Motor neuron (in vitro differentiated cells): Measurements from ENCODE around the gene ELMOD1. TPM values are rescaled to one million over a fixed set of nuclear protein-coding genes. Genes with fewer than 3 reads are reported as not detected.
A peak's percentile ranks its signal among the peaks of the same experiment; 100 is the strongest.

Experiments
- ATAC-seq, 8 experiments: fragments of 200-7000 bp; cut with Tn5 transposase; replicated peaks in 6 of 8; 2 replicates each; pipeline ENCODE4 v1.8.0; 2021; ENCODE audit warnings: mild to moderate bottlenecking in 8 of 8, moderate library complexity in 8 of 8
- H3K27ac ChIP-seq, 2 donors: fragments of 250-450 bp; sonication (Bioruptor Pico); 2 replicates each; pipeline ENCODE4 v1.9.0; 2021; ENCODE audit warnings: antibody characterized with exemption in 2 of 2, mild to moderate bottlenecking in 2 of 2, moderate library complexity in 1 of 2
- H3K4me1 ChIP-seq, 2 donors: fragments of 250-450 bp; sonication (Bioruptor Pico); replicated peaks in 1 of 2; 2 replicates each; pipeline ENCODE4 v1.6.1; 2021; ENCODE audit warnings: antibody characterized with exemption in 2 of 2, mild to moderate bottlenecking in 2 of 2, moderate library complexity in 1 of 2
- H3K4me3 ChIP-seq, 5 donors: fragments of 250-450 bp; sonication (Bioruptor Pico); 2 replicates each; pipeline ENCODE4 v1.9.0; 2021; ENCODE audit warnings: antibody characterized with exemption in 5 of 5, mild to moderate bottlenecking in 5 of 5, moderate library complexity in 4 of 5
- WGBS, 10 experiments: fragments of 450-650 bp; shearing (Covaris generic); methylation state at CpG; one replicate each; pipeline ENCODE4 v1.0.0; 2022; 5-methylcytosine and 5-hydroxymethylcytosine counted together
- in situ Hi-C, 9 experiments: fragments of 400-800 bp; cut with MboI; loops; one replicate each; pipeline ENCODE4 v1.15.0; 2021; ENCODE audit warnings: low sequenced_read_pairs in 9 of 9, low pct_unique_long_range_greater_than_20kb in 2 of 9; ENCODE audit not compliant: unreplicated experiment in 9 of 9
- total RNA-seq, 8 experiments: library from RNA; unstranded; fragments of 300-600 nt; gene quantifications; 2 replicates each; pipeline versions ENCODE4 v1.2.3 to v1.2.4, GENCODE V29; 2022

ELMOD1 gene
- total RNA-seq, 8 experiments from 2014 or later, result 4.9 to 75.7 (median 34.9) TPM

DNA sequence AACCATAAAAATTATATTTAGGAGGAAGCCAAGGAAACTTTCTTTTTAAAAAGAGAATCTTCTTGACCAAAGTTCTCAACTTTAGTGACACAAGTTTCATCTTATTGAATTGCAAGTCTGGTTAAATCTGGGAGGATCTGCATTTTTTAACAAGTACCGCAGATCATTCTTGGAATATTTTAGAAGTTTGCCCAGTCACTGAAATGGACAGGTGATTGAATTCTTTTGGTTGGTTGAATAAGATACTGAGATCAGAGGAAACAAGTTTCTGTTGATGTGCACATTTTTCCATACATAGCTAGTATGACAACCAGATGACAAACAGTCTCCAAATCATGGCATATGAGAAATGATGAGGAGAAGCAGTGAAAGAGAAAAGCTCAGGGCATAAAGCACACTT lies 70.7 kb downstream of the ELMOD1 start:
- Histone ChIP-seq H3K4me1 (no peaks in the 10 kb centered on the region), H3K4me3 (no peak overlapping the region), H3K27ac (no peak overlapping the region)
- in situ Hi-C loops, result no loop called here
- 86 to 100% (median 100%) methylated on average over 1 of the region's 1 CpG; no CpG with 5 or more reads in 2 of the 10 experiments for WGBS, 10 experiments
- ATAC-seq, result no peak

DNA sequence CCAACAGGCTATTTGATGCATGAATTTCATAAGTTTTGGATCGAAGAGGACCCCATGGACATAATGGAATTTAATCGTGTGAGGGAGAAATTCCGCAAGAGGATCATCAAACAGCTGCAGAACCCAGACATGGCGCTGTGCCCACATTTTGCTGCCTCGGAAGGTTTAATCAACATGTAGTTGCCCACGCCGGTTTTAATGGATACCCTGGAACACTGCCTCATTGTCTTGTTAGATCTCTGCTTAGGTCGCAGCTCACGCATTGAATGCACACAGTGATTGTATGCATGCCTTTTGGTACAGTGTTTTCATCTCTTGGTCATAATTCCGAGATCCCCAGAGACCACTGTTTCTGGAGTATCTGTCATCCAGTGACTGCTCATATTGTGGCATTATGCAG lies 74.1 kb downstream of the ELMOD1 start:
- WGBS, 10 experiments, result 40 to 90% (median 83%) methylated on average over 3 to 10 of the region's 10 CpGs; no CpG with 5 or more reads in 2 of the 10 experiments
- Histone ChIP-seq H3K27ac (no peak overlapping the region), H3K4me3 (no peak overlapping the region), H3K4me1 (peaks cover 8 to 13% of the 10 kb centered on the region in 2 donors)
- peak in 5 of 8 experiments; percentile 39 to 74 (median 47) for ATAC-seq
- in situ Hi-C loops, result no loop called here

DNA sequence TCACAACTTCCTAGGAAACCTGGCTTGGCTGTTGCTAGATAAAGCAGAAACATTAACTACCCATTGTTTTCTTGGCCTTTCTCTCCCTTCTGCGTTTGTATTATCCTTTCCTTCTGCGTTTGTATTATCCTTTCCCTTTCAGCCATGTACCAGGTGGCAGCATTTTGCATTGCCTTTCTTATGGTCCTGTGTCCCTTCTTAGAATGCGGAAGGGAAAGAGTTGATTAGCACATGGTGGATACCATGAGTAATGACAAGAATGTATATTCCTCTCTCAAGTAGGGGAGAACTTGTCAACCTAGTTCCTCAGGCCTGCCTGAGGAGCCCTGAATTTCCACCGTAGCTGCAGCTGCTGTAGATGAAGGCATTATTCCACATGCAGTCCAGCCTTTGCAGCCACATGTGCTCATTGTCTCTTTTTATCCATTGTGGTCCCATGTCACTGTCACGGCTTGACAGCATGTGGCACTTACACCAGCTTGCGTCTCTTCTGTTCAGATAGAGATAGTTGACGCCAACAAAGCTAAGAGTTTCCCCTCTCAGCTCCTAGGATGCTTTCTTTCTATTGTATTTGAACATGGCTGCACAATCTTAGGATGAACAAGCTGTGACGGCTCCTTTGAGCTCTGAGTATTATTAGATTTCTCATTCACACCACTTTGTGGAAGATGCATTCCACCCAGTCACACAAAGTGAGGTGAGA lies 76.1 kb downstream of the ELMOD1 start:
- peak in 4 of 8 experiments; percentile 30 to 43 (median 36) for ATAC-seq
- WGBS, 10 experiments, result 21 to 57% (median 37%) methylated on average over 3 to 8 of the region's 8 CpGs; no CpG with 5 or more reads in 1 of the 10 experiments
- H3K27ac ChIP-seq, result no peak overlapping the region
- H3K4me1 ChIP-seq, result peaks cover 8 to 13% of the 10 kb centered on the region in 2 donors
- in situ Hi-C loops, result no loop called here
- H3K4me3 ChIP-seq, result no peak overlapping the region

DNA sequence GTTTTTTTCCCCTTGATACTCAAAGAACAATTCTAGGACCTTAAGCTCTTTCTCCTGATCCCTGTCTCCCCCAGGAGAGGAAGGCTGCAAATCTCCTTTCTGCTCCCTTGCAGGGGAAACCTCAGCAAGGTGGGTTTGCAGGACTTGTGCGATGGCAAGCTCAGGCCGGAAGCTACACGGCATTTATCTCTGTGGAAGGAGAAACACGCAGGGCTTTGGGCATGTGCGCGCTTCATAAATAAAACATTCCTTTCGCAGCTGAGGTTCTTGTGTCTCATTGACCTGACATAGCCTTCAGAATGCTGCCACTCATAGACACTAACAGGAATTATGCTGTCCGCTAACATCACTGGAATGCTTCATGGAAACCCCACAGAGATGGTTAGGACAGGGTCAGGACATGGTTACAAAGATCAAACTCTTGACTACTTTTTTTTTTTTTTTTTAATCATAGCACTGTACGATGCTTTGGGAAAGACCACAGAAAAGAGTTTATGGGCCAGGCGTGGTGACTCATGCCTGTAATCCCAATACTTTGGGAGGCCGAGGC lies 78.3 kb downstream of the ELMOD1 start:
- 51 to 100% (median 95%) methylated on average over 1 to 11 of the region's 11 CpGs; no CpG with 5 or more reads in 1 of the 10 experiments for WGBS, 10 experiments
- ATAC-seq, result no peak
- in situ Hi-C loops, result no loop called here
- Histone ChIP-seq H3K4me1 (peaks cover 8 to 13% of the 10 kb centered on the region in 2 donors), H3K4me3 (no peak overlapping the region), H3K27ac (no peak overlapping the region)

DNA sequence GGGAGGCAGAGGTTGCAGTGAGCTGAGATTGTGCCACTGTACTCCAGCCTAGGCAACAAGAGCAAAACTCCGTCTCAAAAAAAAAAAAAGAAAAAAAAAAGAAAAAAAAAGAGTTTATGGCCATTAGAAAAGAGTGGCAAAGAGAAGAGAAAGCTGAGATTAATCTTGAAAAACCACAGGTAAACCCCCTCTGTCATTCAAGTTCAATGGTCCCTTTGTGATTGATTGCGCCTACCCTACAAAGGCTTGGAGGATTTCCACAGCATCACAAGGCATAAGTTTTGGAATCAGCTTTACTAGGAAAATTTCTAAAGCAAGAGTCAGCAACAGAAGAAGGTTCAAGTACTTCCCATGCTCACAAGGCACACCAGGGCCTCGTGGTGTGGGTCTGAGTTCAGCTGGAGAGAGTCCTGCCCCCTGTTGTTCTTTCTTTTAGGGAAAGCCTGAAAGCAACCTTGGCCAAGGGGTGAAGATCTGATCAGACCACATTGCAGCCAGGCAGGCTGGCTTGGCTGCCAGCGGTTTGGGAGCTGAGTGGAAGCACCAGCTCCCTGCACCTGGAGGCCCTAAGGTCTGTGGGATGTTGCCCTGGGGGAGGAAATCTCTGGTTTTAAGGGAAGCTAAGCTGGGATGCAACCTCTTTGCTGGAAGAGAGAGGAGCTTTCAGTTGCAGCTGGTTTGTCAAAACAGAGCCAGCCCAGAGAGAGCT lies 79.1 kb downstream of the ELMOD1 start:
- WGBS, 10 experiments, result 57 to 96% (median 88%) methylated on average over 2 to 3 of the region's 4 CpGs; no CpG with 5 or more reads in 1 of the 10 experiments
- peak in 1 of 8 experiments; percentile 14 for ATAC-seq
- H3K4me1 ChIP-seq, result peaks cover 8 to 13% of the 10 kb centered on the region in 2 donors
- in situ Hi-C loops, result no loop called here
- no peak overlapping the region for H3K4me3 ChIP-seq
- H3K27ac ChIP-seq, result no peak overlapping the region

DNA sequence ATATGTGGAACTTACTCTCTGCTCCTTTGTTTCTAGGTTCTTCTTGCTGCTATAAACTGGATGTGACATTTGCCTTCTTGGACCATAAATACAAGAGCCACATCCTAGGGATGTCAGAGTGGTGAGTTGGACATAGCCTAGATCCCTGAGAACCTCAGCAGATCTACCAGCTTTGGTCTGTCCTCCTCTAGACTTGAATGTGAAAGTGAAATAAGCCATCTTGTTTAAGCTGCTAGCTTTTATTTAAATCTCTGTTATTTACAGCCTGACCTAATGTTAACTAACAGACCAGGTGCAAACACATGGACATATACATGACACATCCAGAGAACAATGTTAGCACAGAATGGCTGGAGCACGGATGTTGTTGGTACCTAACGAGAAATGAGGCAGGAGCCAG lies 85.0 kb downstream of the ELMOD1 start:
- H3K27ac ChIP-seq, result no peak overlapping the region
- peaks cover 0 to 15% of the 10 kb centered on the region in 2 donors for H3K4me1 ChIP-seq
- in situ Hi-C loops, result loop anchor here in 3 of 9 experiments (25.0 kb wide), 1 partner anchor 89 kb away; the partner anchor contains the start of gene ELMOD1 (in 3 of the 3)
- no peak for ATAC-seq
- H3K4me3 ChIP-seq, result no peak overlapping the region
- WGBS, 10 experiments, result 48 to 82% methylated on average over 2 of the region's 2 CpGs; no CpG with 5 or more reads in 8 of the 10 experiments

DNA sequence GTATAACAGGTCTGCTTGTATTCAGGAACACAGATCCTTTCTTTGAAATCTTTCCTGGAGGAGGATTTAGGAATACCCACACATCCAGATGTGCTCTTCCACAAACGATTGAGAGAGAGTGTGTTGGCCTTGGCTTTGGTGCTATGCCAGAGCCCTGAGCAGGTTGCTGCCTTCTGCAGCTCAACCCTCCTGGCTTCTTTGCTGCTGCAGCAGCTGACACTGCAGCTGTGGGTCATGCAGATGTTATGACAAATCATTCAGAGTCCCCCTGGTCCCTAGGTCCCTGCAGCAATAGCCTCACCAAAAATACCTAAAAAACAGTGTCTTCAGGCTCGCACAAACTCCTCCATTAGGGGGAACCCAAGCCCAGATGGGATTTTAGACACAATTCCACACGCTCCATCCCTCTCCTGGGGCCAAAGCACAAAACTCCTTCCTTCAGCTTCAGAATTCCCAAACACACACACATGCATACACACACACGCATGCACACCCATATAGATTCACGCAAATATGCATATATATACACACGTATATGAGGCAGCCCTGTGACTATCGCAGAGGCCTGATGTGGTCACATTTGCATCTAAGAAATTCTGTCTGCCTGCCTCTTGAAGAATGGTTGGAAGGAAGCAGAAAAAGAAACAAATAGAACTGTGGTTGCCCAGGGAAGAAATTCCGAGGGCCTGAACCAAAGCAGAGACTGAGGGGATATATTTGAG lies 85.5 kb downstream of the ELMOD1 start:
- Histone ChIP-seq H3K4me1 (peaks cover 0 to 15% of the 10 kb centered on the region in 2 donors), H3K27ac (no peak overlapping the region), H3K4me3 (no peak overlapping the region)
- peak in 3 of 8 experiments; percentile 12 to 53 (median 38) for ATAC-seq
- in situ Hi-C loops, result loop anchor here in 3 of 9 experiments (25.0 kb wide), 1 partner anchor 89 kb away; the partner anchor contains the start of gene ELMOD1 (in 3 of the 3)
- 0 to 94% (median 63%) methylated on average over 1 to 7 of the region's 8 CpGs; no CpG with 5 or more reads in 2 of the 10 experiments for WGBS, 10 experiments

DNA sequence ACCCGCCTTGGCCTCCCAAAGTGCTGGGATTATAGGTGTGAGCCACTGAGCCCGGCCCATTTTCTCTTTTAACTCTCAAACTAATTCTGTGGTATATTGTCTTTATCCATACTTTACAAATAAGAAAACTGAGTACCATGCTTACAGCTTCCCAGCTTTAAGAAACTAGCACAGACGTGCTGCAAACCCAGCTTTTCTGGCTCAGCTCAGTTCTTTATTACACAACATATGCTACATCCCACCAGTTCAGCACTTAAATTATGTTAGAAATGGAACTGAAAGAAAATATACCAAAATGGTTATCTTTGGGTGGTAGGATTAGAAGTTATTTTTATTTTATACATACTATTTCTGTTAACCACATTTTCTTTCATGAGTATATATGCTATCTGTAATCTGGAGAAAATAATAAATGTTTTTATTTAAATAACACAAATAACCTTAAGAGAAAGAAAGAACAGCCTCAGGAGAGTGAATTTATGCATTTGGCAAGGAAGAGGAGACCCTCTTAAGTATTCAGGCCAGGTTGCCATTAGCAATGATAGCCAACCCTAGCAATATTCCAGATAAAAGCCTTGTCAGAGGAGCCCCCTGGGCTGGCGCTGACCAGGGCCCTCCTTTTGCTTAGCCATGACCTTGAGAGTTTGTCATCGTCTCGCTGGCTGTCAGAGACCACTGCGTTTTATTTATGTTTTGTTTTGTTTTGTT lies 87.1 kb downstream of the ELMOD1 start:
- 23 to 82% (median 59%) methylated on average over 3 to 7 of the region's 7 CpGs; no CpG with 5 or more reads in 2 of the 10 experiments for WGBS, 10 experiments
- no peak overlapping the region for H3K4me3 ChIP-seq
- in situ Hi-C loops, result loop anchor here in 3 of 9 experiments (25.0 kb wide), 1 partner anchor 91 kb away; the partner anchor contains the start of gene ELMOD1 (in 3 of the 3)
- peaks cover 0 to 15% of the 10 kb centered on the region in 2 donors for H3K4me1 ChIP-seq
- peak in 5 of 8 experiments; percentile 30 to 78 (median 60) for ATAC-seq
- no peak overlapping the region for H3K27ac ChIP-seq

DNA sequence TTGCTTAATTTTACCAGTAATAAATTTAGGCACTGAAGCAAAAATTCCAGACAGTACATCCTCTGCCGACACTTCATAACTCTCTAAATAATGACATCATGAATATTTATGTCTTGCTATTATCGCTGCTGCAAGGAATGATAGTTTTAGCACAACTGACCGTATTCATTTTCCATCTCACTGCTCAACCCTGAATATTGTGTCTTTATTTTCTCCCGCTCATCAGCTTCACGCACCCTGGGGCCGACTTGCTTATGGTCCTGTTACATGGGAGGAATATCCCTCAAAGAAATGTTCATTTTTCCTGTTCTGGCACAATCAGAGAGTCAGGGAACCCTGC lies 87.7 kb downstream of the ELMOD1 start:
- in situ Hi-C loops, result loop anchor here in 3 of 9 experiments (25.0 kb wide), 1 partner anchor 91 kb away; the partner anchor contains the start of gene ELMOD1 (in 3 of the 3)
- peak in 4 of 8 experiments; percentile 35 to 83 (median 68) for ATAC-seq
- WGBS, 10 experiments, result 46 to 77% (median 61%) methylated on average over 2 to 6 of the region's 6 CpGs; no CpG with 5 or more reads in 1 of the 10 experiments
- no peak overlapping the region for H3K4me3 ChIP-seq
- H3K27ac ChIP-seq, result no peak overlapping the region
- peaks cover 0 to 15% of the 10 kb centered on the region in 2 donors for H3K4me1 ChIP-seq

DNA sequence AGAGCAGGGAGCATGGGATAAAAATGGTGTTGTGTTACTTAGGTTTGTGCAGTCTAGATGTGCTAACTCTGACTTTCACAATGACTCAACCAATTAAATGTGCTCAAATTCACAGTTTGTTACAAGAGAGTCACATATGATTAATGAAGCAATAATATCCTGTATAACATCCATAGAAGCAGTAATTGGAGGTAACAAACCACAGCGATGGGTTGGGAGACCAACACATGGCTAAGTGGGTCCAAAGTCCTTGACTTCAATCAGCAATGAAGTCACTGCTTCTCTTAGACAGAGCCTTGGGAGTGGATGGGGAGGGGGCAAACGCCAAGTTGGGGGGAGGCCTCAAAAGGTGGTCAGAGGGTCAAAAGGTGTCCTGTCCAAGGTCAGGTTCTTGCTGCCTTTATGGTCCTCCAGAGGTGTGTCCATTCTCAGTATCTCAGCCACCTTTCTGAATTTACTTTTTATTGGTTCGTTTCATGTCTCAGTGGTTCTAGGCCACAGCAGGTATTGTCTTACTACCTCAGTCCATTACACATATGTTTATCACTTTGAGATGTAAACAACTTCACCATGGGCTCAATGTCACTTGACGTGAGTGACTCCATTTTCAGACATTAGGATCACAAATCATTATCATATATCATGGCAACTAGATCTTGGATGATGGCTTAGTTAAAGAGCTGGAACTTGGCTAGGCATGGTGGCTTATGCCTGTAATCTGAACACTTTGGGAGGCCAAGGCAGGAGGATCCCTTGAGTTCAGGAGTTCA lies 88.5 kb downstream of the ELMOD1 start:
- in situ Hi-C loops, result loop anchor here in 6 of 9 experiments (10.0 to 25.0 kb wide), 2 partner anchors 92 to 105 kb away; partner anchors contain the start of gene ELMOD1 (in 3 of the 6)
- no peak overlapping the region for H3K4me3 ChIP-seq
- WGBS, 10 experiments, result 38 to 100% (median 82%) methylated on average over 1 to 4 of the region's 4 CpGs; no CpG with 5 or more reads in 4 of the 10 experiments
- H3K4me1 ChIP-seq, result peaks cover 0 to 15% of the 10 kb centered on the region in 2 donors
- peak in 1 of 8 experiments; percentile 11 for ATAC-seq
- H3K27ac ChIP-seq, result no peak overlapping the region

DNA sequence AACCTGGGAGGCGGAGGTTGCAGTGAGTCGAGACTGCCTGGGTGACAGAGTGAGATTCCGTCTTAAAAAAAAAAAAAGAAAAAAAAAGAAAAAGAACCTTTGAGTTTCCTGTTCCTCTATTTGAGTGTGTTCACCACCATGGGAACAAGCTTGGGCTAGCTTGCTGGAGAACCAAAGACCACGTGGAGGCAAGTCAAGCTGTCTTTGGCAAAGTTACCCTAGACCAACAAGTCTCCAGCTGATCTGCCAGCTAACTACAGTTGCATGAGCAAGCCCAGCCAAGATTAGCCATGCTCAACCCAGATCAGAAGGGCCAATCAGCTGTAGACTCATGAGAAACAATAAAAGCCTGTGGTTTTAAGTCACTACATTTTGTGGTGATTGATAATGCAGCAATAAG lies 91.2 kb downstream of the ELMOD1 start:
- Histone ChIP-seq H3K27ac (no peak overlapping the region), H3K4me3 (no peak overlapping the region), H3K4me1 (peaks cover 0 to 15% of the 10 kb centered on the region in 2 donors)
- in situ Hi-C loops, result loop anchor here in 6 of 9 experiments (10.0 to 25.0 kb wide), 2 partner anchors 95 to 107 kb away; partner anchors contain the start of gene ELMOD1 (in 3 of the 6)
- WGBS, 10 experiments, result 20 to 95% (median 66%) methylated on average over 1 to 4 of the region's 4 CpGs; no CpG with 5 or more reads in 2 of the 10 experiments
- no peak for ATAC-seq
